GM19239 (cell line): Measurements from ENCODE around the gene NPB.

Experiments used
- DNase-seq: peaks from one replicate; pipeline ENCODE4 v3.0.0; 2011; ENCODE audit warnings: low spot score; ENCODE audit not compliant: insufficient read length
- FAIRE-seq: peaks from 2 replicates; lab custom pipeline; 2011; peaks lifted over from hg19 to GRCh38; lab: Jason Lieb, UNC

Gene NPB

GRCh38 chr17:81869221-81870130 lies 32.6 kb upstream of the NPB start:
- no peak for FAIRE-seq
- DNase-seq: peak; percentile 57

- FAIRE-seq (no peak), DNase-seq (peak; percentile 37)
Observed at GRCh38 chr17:81870131-81870980, 31.7 kb upstream of the NPB start.

- FAIRE-seq (no peak), DNase-seq (no peak)
Observed at GRCh38 chr17:81870981-81871386, 31.1 kb upstream of the NPB start, which contains the start of gene ARHGDIA. ARHGDIA (minus strand) TSS chr17:81871337; CDS start chr17:81869930, 1,407 bp downstream.

- FAIRE-seq (peak; percentile 52), DNase-seq (peak; percentile 97)
Observed at GRCh38 chr17:81871387-81872230, 30.4 kb upstream of the NPB start.

- no peak for FAIRE-seq
- DNase-seq: no peak
Observed at GRCh38 chr17:81877569-81877968, 24.5 kb upstream of the NPB start.

- FAIRE-seq: no peak
- no peak for DNase-seq
Observed at GRCh38 chr17:81878294-81878693, 23.7 kb upstream of the NPB start.

GRCh38 chr17:81879121-81879520 lies 22.9 kb upstream of the NPB start:
- DNase-seq (no peak), FAIRE-seq (no peak)

GRCh38 chr17:81884520-81884919 lies 17.5 kb upstream of the NPB start:
- no peak for FAIRE-seq
- no peak for DNase-seq

GRCh38 chr17:81884968-81885367 lies 17.1 kb upstream of the NPB start:
- no peak for FAIRE-seq
- no peak for DNase-seq

GRCh38 chr17:81885454-81885853 lies 16.6 kb upstream of the NPB start:
- FAIRE-seq: no peak
- DNase-seq: no peak

GRCh38 chr17:81885869-81886548 lies 16.0 kb upstream of the NPB start:
- FAIRE-seq: no peak
- DNase-seq: no peak

- DNase-seq (no peak), FAIRE-seq (no peak)
Observed at GRCh38 chr17:81888105-81888987, 13.7 kb upstream of the NPB start.

- FAIRE-seq (no peak), DNase-seq (no peak)
Observed at GRCh38 chr17:81888988-81889595, 12.9 kb upstream of the NPB start.

GRCh38 chr17:81889602-81890001 lies 12.4 kb upstream of the NPB start:
- FAIRE-seq (no peak), DNase-seq (no peak)

- no peak for DNase-seq
- FAIRE-seq: no peak
Observed at GRCh38 chr17:81890447-81891302, 11.4 kb upstream of the NPB start.

GRCh38 chr17:81891303-81891552 lies 10.8 kb upstream of the NPB start:
- DNase-seq (no peak), FAIRE-seq (no peak)

GRCh38 chr17:81895400-81895799 lies 6.6 kb upstream of the NPB start:
- no peak for DNase-seq
- no peak for FAIRE-seq
